ENCODE results near the gene CLMN. TPM values are rescaled to one million over a fixed set of nuclear protein-coding genes. Genes with fewer than 3 reads are reported as not detected.

Gene CLMN
- total and polyA plus RNA-seq, 2 of the 4 experiments (the other 2 are of a cell fraction) = 0.10 to 0.18 TPM

- Histone ChIP-seq H3K27me3 (ENCODE audit: control insufficient read depth, insufficient read depth, low read length) (peaks cover 4% of the 10 kb centered on the region; the same call in 1 of the 2 replicates), H3K23ac (ENCODE audit: low read depth, low read length) (no peak overlapping the region), H2AK9ac (replicated peaks; ENCODE audit: low read depth, low read length, poor library complexity) (no peak overlapping the region), H4K20me1 (ENCODE audit: insufficient read depth, low read length) (no peaks in the 10 kb centered on the region), H3K4me2 (ENCODE audit: low read depth, low read length) (no peak overlapping the region), H2AK5ac (ENCODE audit: low read depth, low read length) (no peak overlapping the region), H3K14ac (replicated peaks; ENCODE audit: low read depth, low read length) (no peak overlapping the region), H2BK5ac (ENCODE audit: low read depth, low read length, poor library complexity, severe bottlenecking) (no peak overlapping the region), H3K9me1 (ENCODE audit: insufficient read depth, low read length) (no peaks in the 10 kb centered on the region), H2BK120ac (ENCODE audit: low read depth, low read length) (no peak overlapping the region), H4K8ac (ENCODE audit: low read depth in 2 of 2, low read length in 2 of 2) (no peak overlapping the region), H3K4me1 (ENCODE audit: control insufficient read depth, insufficient read depth, low read length) (no peaks in the 10 kb centered on the region), H3K18ac (ENCODE audit: low read depth, low read length) (no peak overlapping the region), H3K27ac (ENCODE audit: insufficient read depth, low read length) (no peak overlapping the region), H3K4ac (ENCODE audit: low read depth, low read length) (no peak overlapping the region), H4K5ac (ENCODE audit: low read depth, low read length) (no peak overlapping the region), H2BK20ac (ENCODE audit: low read depth, low read length) (no peak overlapping the region), H3K4me3 (ENCODE audit: insufficient read depth, low read depth, low read length) (no peak overlapping the region), H3K56ac (ENCODE audit: extremely low read depth, insufficient read depth, low read length) (no peak overlapping the region), H4K91ac (ENCODE audit: insufficient read depth, low read depth, low read length) (no peak overlapping the region), H2AFZ (replicated peaks; ENCODE audit: low read length, poor library complexity) (no peak overlapping the region), H3K9ac (ENCODE audit: low read depth, low read length) (no peak overlapping the region), H3K79me1 (ENCODE audit: low read depth in 1 of 2, low read length in 2 of 2) (no peaks in the 10 kb centered on the region), H3K9me3 (ENCODE audit: control insufficient read depth, insufficient read depth, low read length) (no peaks in the 10 kb centered on the region), H3K36me3 (ENCODE audit: control insufficient read depth, insufficient read depth, low read length) (no peaks in the 10 kb centered on the region), H2BK15ac (ENCODE audit: low read depth, low read length) (no peak overlapping the region)
- intact Hi-C loops (cut with micrococcal nuclease) = no loop called here
- ChIA-PET CTCF (no interaction called here), POLR2A (ENCODE audit: unreplicated experiment) (no interaction called here)
- no peak for TF ChIP-seq USF2 (IDR thresholded peaks at IDR 0.05; ENCODE audit: low read depth, low read length)
- no peak for TF ChIP-seq MXI1 (IDR thresholded peaks at IDR 0.05; ENCODE audit: borderline replicate concordance, low read depth, low read length)
- no peak for TF ChIP-seq RAD21 (IDR thresholded peaks at IDR 0.05; ENCODE audit: low read length)
- no peak for TF ChIP-seq NFE2L2 (IDR thresholded peaks at IDR 0.05; ENCODE audit: low read depth, low read length)
- no peak for TF ChIP-seq MAZ (IDR thresholded peaks at IDR 0.05; ENCODE audit: borderline replicate concordance, low read depth, low read length)
- no peak for TF ChIP-seq CTCF (conservative IDR thresholded peaks at IDR 0.05; ENCODE audit: low read depth, low read length)
- no peak for TF ChIP-seq POLR2A (IDR thresholded peaks at IDR 0.05; ENCODE audit: low read depth, low read length)
- TF ChIP-seq MAFK (IDR thresholded peaks at IDR 0.05; ENCODE audit: low read depth, low read length) = no peak
- no peak for TF ChIP-seq RCOR1 (IDR thresholded peaks at IDR 0.05; ENCODE audit: insufficient replicate concordance, low read length)
- no peak for TF ChIP-seq CHD1 (IDR thresholded peaks at IDR 0.05; ENCODE audit: low read depth, low read length)
- in situ Hi-C loops (cut with MboI; ENCODE audit: low sequenced_read_pairs) = no loop called here
- dilution Hi-C loops (cut with HindIII; ENCODE audit: low sequenced_read_pairs, unreplicated experiment) = no loop called here
- no peak for DNase-seq
- no TSS peak for BruUV-seq (replicated peaks)
- no CpG with 5 or more reads among the region's 11 CpGs for WGBS, 2 experiments (ENCODE audit: extremely low coverage in 2 of 2, insufficient read length in 1 of 2)
- ATAC-seq (ENCODE audit: low read depth) = no peak
Measured at GRCh38 chr14:95363468-95363954, 43.8 kb upstream of the CLMN start.

Data from IMR-90 (cell line).